DND-41 (cell line): Measurements from ENCODE around the gene CHAC2.

ENCODE experiments used
- ATAC-seq: fragments of 200-7000 bp; cut with Tn5 transposase; 3 replicates; pipeline ENCODE4 v1.9.1; 2021; ENCODE audit warnings: low read depth; ENCODE audit not compliant: insufficient read depth
- DNase-seq: peaks from one replicate; pipeline ENCODE4 v3.0.0-alpha.2; 2020
- H2AFZ ChIP-seq: 2 replicates; pipeline ENCODE4 v1.6.0; 2012; ENCODE audit warnings: low read depth, low read length
- H3K27ac ChIP-seq: 2 replicates; pipeline ENCODE4 v1.5.1; 2012; ENCODE audit warnings: low read length, inconsistent platforms
- H3K27me3 ChIP-seq: fragments of 200-600 bp; sonication (generic); 2 replicates; pipeline ENCODE4 v1.6.0; 2012; ENCODE audit warnings: low read length, mild to moderate bottlenecking, inconsistent platforms; ENCODE audit not compliant: insufficient read depth, poor library complexity
- H3K36me3 ChIP-seq: 2 replicates; pipeline ENCODE4 v1.5.1; 2012; ENCODE audit warnings: low read length, inconsistent platforms; ENCODE audit not compliant: insufficient read depth
- H3K4me1 ChIP-seq: 2 replicates; pipeline ENCODE4 v1.5.1; 2012; ENCODE audit warnings: mild to moderate bottlenecking, low read length; ENCODE audit not compliant: insufficient read depth
- H3K4me2 ChIP-seq: 2 replicates; pipeline ENCODE4 v1.6.0; 2012; ENCODE audit warnings: mild to moderate bottlenecking, moderate library complexity, low read length, inconsistent platforms; ENCODE audit not compliant: insufficient read depth
- H3K4me3 ChIP-seq, 2 experiments: fragments of 200-600 bp in 1 of 2; shearing (Covaris generic) in 1 of 2; 2 replicates each; pipeline ENCODE4 v1.5.1; 2012 to 2016; ENCODE audit warnings: inconsistent platforms in 2 of 2, low read length in 2 of 2, mild to moderate bottlenecking in 2 of 2, low read depth in 1 of 2, moderate library complexity in 1 of 2
- H3K79me2 ChIP-seq: 2 replicates; pipeline ENCODE4 v1.6.0; 2012; ENCODE audit warnings: low read length, inconsistent platforms; ENCODE audit not compliant: insufficient read depth
- H3K9ac ChIP-seq: 2 replicates; pipeline ENCODE4 v1.6.0; 2012; ENCODE audit warnings: low read depth, mild to moderate bottlenecking, inconsistent platforms, low read length, moderate library complexity
- H3K9me3 ChIP-seq: 2 replicates; pipeline ENCODE4 v1.5.1; 2012; ENCODE audit warnings: low read length, moderate library complexity, mild to moderate bottlenecking, inconsistent platforms; ENCODE audit not compliant: insufficient read depth, severe bottlenecking
- H4K20me1 ChIP-seq: 2 replicates; pipeline ENCODE4 v1.6.0; 2012; ENCODE audit warnings: low read length; ENCODE audit not compliant: insufficient read depth
- CTCF ChIP-seq: IDR thresholded peaks from 2 replicates; pipeline ENCODE4 v1.5.1; 2012; ENCODE audit warnings: borderline replicate concordance, low read length, moderate library complexity, mild to moderate bottlenecking; ENCODE audit not compliant: poor library complexity, severe bottlenecking; ENCODE audit errors: extremely low read depth
- EZH2 ChIP-seq: IDR thresholded peaks from 3 replicates; pipeline ENCODE4 v1.6.1; 2012; ENCODE audit warnings: borderline replicate concordance, low read depth, mild to moderate bottlenecking, moderate library complexity, low read length, inconsistent platforms; ENCODE audit not compliant: severe bottlenecking

CHAC2 gene

DNA sequence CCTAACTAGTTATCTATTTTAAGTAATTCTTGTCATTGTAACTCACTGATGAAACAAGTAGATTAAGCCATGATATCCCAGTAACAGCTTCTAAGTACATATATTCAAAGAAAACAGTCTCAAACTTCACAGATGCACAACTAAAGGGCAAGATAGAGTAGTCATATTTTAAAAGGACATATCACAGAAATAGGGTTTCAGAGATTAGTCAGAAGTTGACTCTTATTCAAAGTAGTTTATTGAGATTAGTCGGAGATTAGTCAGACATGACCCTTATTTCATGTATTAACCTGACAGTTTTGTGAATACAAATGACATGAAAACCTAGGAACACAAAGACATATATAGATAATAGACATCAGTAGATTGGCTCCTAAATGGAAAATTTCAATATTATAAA is 15.9 kb upstream of the CHAC2 start:
- no peak overlapping the region for H3K4me2 ChIP-seq
- DNase-seq (no peak), ATAC-seq (no peak)
- no peak overlapping the region for H3K4me3 ChIP-seq
- no peaks in the 10 kb centered on the region for H3K27me3 ChIP-seq
- no peak overlapping the region for H2AFZ ChIP-seq
- H3K27ac ChIP-seq = no peak overlapping the region
- no peaks in the 10 kb centered on the region for H4K20me1 ChIP-seq
- no peak for TF ChIP-seq CTCF
- TF ChIP-seq EZH2 = no peak
- H3K4me1 ChIP-seq = no peaks in the 10 kb centered on the region
- peaks cover 34% of the 10 kb centered on the region for H3K36me3 ChIP-seq
- H3K9ac ChIP-seq = no peak overlapping the region
- H3K9me3 ChIP-seq = no peaks in the 10 kb centered on the region
- no peaks in the 10 kb centered on the region for H3K79me2 ChIP-seq

- ATAC-seq (no peak), DNase-seq (no peak)
- Histone ChIP-seq H3K4me2 (no peak overlapping the region), H3K4me3 (no peak overlapping the region), H2AFZ (no peak overlapping the region), H3K27me3 (no peaks in the 10 kb centered on the region), H3K4me1 (no peaks in the 10 kb centered on the region), H3K9me3 (no peaks in the 10 kb centered on the region), H3K27ac (no peak overlapping the region), H4K20me1 (no peaks in the 10 kb centered on the region), H3K36me3 (peaks cover 37% of the 10 kb centered on the region), H3K9ac (no peak overlapping the region), H3K79me2 (no peaks in the 10 kb centered on the region)
- TF ChIP-seq EZH2 (no peak), CTCF (no peak)
Measured at GRCh38 chr2:53752385-53752784, 15.2 kb upstream of the CHAC2 start.

DNA sequence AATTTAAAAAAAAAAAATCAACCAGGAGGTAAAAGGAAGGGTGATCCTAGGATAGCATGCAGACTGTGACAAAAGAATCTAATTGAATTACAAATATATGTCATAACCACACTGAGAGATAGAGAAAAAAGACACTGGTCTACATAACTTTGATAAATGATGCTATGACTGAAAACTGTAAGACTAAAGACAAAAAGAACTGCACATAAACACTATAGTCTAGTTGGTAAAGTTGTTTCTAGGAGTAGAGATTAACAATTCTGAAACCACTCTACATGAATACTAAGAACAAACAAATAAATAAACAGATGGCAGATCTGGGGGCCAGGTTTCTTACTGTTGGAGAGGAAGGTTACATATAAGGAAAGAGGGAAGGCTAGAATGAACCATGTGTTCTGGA is 14.6 kb upstream of the CHAC2 start:
- Histone ChIP-seq H3K79me2 (no peaks in the 10 kb centered on the region), H3K36me3 (peaks cover 32% of the 10 kb centered on the region), H3K9me3 (no peaks in the 10 kb centered on the region), H4K20me1 (no peaks in the 10 kb centered on the region), H3K27me3 (no peaks in the 10 kb centered on the region), H3K9ac (no peak overlapping the region), H2AFZ (no peak overlapping the region), H3K27ac (no peak overlapping the region), H3K4me2 (no peak overlapping the region), H3K4me3 (no peak overlapping the region), H3K4me1 (no peaks in the 10 kb centered on the region)
- DNase-seq (no peak), ATAC-seq (no peak)
- TF ChIP-seq CTCF (no peak), EZH2 (no peak)

DNA sequence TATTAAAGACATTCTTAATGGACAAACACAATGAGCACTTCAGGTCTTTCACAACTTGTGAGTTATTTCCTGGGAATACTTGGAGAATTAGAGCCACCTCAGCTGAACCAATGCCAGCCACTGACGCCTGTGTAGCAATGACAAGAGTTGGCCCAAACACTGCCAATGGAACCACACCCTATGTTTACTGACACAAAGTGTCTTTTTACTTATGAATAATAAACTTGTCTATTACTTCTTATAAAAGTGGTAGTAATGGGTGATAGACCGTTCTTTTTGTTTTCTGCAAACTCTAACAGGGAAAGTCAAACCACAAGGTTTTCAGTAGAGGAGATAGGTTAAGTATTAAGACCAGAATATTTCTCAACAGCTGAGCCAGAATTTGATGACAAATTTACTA is 12.5 kb upstream of the CHAC2 start:
- ATAC-seq (no peak), DNase-seq (no peak)
- Histone ChIP-seq H3K79me2 (no peaks in the 10 kb centered on the region), H3K27ac (no peak overlapping the region), H3K4me2 (no peak overlapping the region), H2AFZ (no peak overlapping the region), H3K27me3 (no peaks in the 10 kb centered on the region), H3K9me3 (no peaks in the 10 kb centered on the region), H3K36me3 (peaks cover 24% of the 10 kb centered on the region), H3K4me3 (no peak overlapping the region), H3K9ac (no peak overlapping the region), H4K20me1 (no peaks in the 10 kb centered on the region), H3K4me1 (no peaks in the 10 kb centered on the region)
- TF ChIP-seq CTCF = no peak
- TF ChIP-seq EZH2 = no peak
